CD4-positive, alpha-beta T cell treated with Interleukin-4 for 1 hour (primary cell): ENCODE measurements around the gene CPNE4.

Experiments used
- DNase-seq, 2 donors: peaks; one replicate each; pipeline ENCODE4 v3.0.0-alpha.2; 2020 to 2022

CPNE4 gene

DNA sequence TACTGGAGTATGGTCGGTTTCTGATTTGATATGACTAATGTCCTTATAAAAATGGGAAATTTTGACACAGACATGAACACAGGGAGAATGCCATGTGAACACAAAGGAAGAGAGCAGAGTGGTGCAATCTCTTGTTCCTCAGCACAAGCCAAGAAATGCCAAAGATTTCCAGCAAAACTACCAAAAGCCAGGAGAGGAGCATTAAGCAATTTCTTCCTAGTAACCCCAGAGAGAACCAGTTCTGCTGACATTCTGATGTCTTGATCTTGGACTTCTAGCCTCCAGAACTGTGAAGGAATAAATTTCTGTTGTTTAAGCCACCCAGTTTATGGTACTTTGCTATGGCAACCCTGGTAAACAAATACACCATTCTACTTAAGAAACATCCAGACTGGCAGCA lies 304.2 kb downstream of the CPNE4 start:
- DNase-seq = no peak

DNA sequence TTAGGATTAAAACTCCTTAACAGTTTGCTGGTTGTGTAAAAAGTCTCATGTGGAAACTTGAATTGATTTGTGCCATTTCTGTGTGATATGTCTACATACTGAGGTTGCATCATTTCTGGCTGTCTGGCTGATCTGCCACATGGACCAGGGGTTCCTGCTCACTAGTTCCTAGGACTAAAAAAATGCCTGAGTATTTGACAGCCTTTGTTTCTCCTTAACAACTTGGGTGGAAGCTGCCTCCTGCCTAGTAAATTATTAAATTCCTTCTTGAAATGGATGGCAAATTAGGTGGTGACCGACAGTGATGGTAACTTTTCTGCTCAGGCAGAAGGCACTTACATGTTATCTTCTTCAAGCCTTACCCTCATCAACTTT lies 305.2 kb downstream of the CPNE4 start:
- DNase-seq = no peak

DNA sequence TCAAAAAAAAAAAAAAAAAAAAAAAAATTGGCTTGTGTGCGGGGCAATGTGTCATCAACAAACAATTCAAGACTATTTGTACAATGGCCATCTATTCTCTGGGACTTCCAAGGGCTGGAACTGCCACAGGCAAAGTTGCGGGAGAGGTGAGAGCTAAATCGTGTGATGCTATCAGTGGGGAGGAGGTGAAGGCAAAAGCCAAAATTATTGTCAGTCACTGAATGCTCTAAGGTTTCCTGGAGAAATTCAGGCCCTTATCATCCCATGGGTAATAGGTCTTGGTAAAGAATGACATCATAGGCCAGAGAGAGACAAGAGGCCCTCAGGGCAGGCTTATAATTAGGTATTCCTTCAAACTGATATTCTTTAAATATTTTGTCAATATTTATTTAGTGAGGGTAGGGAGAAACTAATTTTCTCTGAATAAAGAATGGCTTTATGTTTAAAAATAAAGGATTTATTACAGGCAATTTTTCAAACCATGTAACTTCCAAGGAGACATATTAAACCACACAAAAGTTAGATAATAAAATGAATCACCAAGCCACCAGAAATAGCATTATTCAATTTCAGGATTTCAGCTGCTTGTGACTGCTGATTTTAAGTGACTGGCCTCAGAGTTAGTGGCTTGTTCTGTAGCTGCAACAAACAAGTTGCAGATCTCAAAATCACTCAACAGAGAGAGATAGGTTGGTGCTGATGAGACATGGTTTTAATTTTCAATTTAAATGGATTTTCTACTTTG lies 305.7 kb downstream of the CPNE4 start:
- no peak for DNase-seq

DNA sequence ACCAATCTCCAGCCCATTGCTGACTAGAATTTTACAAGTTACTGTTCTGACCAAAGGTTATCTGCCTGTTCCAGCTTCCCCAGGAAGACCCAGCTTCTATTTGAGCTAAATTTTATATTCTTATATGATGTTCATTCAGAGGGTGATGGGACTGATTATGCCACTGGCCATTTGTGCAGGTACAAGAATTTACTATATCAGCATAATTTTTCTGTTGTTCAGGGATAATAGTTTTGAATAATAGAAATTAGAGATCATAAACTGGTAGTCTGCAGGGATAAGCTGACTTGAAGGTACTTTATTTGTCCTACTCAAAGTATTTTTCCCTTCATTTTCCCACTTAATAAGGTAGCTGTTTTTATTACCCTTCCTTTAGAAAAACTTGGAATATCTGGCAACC lies 309.4 kb downstream of the CPNE4 start:
- DNase-seq = no peak

DNA sequence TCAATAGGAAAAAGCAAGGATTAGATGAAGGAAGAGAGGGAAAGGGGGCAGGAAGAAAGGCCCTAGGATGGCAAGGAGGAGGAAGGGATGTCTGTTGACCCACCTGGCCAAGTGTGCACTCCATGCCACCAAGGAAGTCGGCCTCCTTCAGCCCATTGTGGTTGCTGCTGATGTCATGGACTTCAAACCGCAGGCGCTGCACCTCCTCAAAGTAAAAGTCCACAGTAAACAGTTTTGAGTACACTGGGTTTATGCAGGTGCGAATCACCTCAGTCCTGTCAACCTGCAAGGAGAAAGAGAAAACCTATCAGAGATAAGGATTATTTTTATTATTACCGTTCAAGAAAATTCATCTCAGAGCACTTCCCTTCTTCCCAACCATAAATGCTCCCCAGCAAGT lies 311.5 kb downstream of the CPNE4 start:
- DNase-seq = no peak

DNA sequence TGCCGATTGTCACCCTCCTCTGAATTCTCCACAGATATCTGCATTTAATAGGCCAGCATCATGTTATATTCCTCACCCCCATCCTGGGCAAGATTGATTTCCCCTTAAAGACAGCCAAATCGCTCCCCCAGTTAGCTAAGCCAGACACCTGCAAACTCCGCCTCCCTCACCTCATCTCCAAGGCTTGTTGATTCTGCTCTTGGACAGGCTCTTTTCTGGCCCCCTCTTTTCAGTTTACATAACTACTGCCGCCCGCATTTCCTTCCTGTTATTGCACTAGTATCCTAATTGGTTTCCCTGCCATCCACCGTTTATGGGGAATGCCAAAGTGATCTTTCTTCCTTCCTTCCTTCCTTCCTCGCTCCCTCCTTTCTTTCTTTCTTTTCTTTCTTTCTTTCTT lies 317.3 kb downstream of the CPNE4 start:
- no peak for DNase-seq

DNA sequence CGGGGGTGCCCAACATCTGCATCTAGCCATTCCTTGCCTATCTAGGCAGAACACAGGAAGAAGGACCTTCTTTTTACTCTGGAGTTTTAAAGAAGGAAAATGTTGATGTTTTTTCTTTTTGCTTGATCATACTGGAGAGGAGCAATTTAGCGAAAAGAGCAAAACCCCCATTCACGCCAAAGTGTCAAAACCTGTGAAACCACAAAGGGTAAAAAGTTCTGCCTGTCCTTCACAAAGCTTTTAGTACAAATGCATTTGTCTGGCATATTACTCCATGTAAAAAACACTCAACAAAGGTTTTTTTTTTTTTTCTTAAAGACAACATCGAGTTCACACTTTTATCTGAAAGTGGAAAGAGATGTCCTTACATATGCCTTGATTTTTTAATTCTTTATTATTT lies 317.9 kb downstream of the CPNE4 start:
- DNase-seq = no peak

DNA sequence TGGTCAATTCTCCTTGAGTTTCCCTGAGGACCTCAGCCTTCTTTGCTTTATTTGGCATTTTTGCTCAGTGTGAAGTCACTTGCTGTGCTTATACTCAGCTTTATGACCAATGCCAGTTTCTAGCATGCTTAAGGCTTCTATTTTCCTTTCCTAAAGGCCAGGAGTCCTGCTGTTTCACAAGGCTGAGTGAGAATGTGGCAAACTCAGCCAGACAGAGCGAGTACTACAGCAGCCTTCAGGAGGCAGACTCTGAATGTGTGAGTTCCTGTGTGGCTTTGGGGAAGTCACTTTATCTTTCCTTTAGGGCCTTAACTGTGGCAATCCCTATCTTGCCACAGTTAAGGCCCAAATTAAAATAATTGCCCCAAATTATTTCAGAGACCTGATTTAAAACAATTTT lies 318.8 kb downstream of the CPNE4 start:
- DNase-seq = no peak

DNA sequence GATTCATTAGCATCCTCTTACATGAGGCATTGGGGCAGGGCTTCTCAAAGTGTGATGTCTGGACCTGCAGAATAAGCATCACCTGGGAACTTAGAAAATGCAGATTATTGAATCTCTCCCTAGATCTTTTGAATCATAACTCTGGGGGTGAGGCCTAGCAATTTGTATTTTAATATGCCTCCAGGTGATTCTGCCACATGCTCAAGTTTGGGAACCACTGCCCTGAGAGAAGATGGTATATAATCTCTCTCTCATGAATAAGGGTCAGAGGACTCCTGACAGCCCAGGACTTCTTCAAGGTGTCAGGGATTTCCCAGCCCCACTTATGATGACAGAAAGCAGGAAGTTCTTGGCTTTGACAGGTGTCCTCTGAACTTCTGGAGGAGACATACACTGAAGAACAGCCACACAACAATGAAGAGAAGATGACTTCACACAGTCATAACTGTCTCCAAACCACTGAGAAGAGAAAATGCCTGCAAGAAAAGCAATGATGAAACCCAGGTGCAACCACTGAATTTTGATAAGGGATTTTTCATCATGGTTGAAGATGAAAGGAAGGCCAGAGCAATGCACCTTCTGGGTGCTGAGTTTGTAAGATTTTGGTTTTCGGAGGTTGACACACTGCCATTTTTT lies 320.1 kb downstream of the CPNE4 start:
- DNase-seq = no peak

DNA sequence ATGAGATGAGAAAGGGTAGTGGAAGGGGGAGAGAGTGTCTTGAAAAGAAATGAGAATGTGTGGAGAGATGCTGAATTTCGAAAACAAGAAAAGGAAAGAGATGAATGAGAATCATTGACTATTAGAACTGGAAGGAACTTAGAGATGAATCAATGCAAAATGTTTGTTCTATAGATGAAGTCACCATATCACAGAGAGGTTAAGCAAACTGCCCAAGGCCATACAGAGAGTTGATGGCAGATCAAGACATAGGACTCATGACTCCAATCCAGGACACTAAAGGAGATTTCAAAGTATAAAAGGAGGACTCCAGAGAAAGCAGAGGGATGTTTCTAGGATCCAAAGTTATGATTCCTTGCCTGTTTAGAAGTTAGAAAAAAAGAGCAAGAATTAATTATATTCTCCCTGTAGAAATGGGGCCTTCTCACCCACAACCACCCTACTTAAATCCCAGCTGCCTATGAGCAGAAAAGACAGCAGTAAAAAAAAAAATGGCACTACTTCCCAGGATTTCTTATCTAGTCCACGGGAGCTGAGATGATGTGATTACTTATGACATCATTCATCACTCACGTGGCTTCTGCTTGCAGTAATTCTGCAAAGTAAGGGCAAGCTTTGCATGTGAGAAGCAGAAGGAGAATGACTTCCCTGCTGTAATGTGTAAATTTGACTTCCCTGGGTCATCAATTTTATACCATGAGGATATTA lies 321.2 kb downstream of the CPNE4 start:
- DNase-seq = no peak

DNA sequence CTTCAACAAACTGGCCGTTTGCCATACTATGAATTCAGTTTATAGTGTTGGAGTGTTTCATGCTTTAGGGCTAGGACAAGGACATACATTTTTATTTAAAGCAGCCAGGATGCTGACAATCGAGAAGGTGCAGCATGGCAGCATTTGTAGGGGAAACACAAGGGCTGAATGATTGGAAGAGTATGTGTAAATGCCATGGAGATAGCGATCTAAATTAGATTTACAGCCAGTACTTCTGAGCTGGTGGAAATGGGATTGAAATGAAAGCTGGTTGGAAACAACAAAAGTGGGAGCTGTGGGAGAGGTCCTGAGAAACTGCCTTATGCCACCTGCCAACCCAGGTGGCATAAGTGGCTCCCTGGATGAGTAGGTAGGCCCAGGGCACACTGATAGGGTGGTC lies 322.2 kb downstream of the CPNE4 start:
- DNase-seq = no peak

DNA sequence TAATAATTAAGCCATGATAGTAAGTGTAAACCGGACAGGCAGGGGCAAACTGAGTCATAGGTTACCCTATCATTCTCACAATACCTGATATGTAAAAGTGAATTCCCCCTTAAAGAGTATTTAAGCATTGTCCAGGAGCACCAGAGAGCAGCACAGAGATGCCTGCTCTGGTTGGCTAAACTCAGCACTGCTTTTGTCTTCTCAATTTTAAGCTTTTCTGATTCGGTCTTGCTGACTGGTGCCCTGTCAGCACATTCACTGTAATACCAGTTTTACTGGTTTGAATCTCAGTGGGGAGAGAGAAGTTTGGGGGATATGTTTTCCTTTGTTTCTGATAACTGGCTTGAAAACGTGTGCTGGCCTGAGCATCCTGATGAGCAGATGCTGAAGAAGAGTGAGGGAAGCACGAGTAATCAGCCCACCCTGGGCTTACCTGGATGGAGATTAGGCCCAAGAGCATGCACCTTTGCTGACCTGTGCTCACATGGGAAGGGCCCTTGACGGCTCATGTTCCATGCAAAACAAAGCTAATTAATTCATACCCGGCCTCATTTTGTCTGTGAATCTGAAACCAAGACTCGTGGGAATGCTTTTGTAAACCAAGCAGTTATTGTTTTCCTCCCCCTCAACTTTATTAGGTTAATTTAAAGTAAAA lies 323.6 kb downstream of the CPNE4 start:
- DNase-seq = no peak

DNA sequence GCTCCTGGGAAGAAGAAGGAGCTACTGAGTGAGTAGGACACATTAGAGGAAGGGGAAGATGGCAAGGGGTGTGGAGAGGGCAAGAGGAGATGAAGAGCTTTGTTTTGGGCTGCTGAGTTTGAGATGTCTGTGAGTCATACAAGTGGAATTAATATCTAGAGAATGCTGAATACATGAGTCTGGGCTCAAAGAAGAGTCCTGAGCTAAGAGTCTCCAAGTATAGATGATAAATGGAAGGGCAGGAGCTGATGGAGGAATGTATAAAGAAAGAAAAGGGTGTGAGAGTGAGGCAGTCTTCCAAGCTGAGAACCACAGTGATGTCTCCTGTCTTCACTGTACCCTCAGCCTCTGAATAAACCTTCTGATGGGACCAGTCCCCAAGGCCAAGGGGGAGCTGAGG lies 326.6 kb downstream of the CPNE4 start:
- no peak for DNase-seq

DNA sequence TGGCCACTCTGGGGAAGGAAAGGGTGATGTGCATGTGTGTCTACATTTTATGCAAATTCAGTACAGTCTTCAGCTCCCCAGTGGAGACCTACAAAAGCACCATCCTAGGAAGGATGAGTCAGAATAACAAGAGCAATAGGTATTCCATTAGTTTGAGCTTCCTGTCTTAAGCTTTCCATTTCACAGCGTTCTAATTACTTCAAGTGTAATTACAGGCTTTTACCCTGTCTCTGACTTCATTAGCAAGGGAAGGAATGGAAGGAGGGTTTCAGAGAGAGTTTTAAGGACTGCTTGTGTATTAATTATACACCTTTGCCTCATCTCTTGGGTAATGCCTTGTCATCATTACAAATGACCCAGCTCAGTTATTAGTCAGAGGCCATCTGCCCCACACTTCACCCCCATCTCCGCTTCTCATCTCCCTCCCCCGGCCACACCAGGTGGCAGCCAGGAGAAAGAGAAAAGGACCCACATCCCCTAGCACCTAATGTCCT lies 329.2 kb downstream of the CPNE4 start:
- no peak for DNase-seq

DNA sequence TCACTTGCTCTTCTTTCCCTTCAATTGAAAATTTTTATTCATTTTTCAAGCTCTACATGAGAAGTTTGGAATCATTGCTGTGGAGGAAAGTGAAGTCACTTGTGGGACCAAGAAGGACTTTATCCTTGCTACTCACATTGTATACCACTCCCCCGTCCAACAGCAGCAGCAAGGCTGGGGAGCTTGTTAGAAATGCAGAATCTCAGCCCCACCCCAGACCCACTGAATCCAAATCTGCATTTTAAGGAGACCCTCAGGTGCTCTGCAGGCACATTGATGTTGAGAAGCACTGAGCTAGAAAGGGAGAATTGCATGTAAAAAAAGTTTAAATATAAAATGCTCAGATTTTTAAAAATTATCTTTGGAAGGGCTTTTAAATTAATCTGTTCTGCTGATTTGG lies 329.7 kb downstream of the CPNE4 start:
- DNase-seq = no peak

DNA sequence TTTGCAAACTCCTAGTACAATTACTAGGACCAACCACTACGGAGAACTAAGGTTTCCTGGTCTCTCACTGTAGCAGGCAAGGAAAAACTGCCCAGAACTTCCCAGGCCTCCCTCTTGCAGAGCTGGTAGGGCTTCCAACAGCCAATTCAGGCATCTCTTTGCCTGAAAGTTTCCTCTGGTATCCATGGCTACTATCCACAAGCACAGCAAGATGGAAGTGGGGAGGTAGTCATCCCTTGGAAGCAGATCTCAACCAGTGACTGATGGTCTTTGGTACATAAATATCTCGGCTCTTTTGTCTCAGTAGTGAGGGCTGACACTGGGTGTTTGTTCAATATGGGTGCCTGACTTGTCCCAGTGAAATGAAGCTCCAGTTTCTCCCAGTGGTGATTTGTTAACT lies 330.7 kb downstream of the CPNE4 start:
- no peak for DNase-seq

DNA sequence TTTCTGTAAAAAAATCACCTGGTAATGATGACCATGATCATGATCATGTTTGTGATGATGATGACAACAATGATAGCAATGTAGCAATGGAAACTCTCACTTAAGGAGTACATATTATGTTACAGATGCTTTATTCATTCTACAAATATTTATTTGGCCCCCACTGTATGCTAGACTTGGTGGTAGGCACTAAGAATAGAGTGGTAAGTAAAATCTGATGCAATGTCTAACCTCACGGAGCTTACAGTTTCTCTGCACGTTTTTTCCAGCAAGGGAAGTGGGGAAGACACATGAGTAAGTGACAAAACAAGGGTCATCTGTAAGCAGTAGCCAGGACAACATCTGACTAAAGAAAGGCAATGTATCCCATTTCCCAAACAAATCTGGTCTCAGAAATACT lies 332.7 kb downstream of the CPNE4 start:
- DNase-seq = no peak

DNA sequence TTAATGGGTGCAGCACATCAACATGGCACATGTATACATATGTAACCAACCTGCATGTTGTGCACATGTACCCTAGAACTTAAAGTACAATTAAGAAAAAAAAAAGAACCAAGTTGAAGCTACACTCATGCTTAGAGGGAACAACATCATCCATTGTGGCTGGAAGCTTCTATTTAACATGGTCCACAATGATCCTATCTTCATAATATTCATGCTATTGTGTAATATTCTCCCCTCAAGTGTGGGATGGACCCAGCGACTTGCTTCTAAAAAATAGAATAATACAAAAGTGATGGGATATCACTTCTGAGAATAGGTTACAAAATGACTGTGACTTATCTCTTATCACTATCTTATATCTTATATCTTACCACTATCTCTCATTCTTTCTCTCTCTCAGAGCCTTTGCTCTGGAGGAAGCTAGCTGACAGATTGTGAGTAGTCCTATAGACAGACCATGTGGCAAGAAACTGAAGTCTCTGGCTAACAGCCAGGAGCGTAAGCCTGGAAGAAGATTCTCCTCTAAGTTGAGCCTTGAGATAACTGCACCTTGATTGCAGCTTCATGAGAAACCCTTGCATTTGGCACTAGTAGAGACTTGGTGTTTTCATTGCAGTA lies 333.6 kb downstream of the CPNE4 start:
- DNase-seq = no peak

DNA sequence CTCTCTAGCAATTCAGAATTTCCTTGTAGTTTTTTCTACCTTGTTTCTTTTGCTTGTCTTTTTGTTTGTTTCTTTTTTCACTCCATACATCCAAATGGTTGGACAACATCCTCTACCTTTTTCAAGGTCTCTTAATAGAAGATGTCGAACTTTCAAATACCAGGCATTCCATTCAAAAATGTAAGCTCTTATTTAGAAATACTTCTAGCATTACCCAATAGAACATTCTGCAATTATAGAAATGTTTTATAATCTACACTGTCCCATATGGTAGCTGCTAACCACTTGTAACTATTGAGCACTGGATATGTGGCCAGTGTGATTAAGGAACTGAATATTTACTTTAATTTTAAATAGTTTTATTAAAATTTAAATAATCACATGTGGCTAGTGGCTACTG lies 335.8 kb downstream of the CPNE4 start:
- DNase-seq = no peak

DNA sequence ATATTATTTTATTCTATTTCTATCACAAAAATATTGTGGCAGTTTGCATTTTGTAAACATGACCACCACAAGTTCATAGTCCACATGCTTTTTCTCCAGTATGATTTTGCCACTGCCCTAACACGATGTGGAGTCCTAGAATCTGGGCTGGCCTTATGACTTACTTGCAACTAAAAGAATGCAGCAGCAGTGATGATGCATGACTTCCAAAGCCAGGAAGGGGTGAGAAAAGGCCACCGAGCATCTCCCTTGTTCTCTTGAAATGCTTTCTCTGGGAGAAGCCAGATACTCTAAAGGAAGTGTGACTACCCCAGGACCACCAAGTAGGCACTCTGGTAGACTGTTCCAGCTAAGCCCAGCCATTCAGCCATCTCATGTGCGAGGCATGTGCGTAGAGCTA lies 340.4 kb downstream of the CPNE4 start:
- DNase-seq = no peak

DNA sequence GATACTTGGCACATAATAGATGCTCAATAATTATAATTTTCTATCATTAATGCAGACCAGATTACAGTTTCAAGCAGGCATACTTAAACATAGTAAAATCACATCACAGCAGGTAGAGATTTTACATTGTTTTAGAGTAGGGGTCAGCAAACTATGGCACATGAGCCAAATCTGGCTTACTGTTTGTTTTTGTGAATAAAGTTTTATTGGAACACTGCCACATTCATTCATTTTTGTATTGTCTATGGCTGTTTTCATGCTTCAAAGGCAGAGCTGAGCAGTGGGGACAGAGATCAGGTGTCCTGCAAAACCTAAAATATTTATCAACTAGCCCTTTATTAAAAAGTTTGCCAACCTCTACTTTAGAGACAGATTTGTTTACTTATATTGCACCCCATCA lies 342.5 kb downstream of the CPNE4 start:
- DNase-seq = no peak

DNA sequence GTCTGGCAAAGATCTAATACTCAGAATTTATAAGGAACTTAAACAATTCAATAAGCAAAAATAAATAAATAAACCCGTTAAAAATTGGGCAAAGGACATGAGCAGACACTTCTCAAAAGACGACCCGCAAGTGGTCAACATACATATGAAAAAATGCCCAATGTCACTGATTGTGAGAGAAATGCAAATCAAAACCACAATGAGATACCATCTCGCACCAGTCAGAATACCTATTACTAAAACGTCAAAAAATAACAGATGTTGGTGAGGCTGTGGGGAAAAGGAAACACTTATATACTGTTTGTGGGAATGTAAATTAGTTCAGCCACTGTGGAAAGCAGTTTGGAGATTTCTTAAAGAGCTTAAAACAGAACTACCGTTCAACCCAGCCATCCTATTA lies 344.0 kb downstream of the CPNE4 start:
- no peak for DNase-seq

DNA sequence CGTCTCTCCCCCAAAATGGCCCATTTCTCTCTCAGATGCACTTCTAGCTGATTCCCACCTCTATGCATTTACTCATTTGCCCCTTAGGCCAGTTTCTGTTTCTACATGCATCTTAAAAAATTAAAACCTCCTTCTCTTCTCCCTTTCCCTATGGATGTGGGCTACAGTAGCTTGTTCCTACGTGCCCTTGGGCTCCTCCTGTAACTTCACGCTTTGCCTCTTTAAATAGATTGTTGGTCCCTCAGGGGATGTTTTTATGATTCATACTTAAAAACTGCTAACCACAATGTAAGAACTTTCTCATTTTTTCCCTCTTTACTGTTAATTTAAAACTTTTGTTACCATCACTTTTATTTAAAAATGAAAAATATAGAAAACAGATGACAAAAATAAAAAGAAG lies 346.4 kb downstream of the CPNE4 start:
- no peak for DNase-seq
